ENCODE measurements around the gene EFL1. TPM values are rescaled to one million over a fixed set of nuclear protein-coding genes. Genes with fewer than 3 reads are reported as not detected.

EFL1 gene
- total RNA-seq, 4 donors from 2014 or later = 12.9 to 25.1 (median 15.2) TPM

GRCh38 chr15:82168757-82169156 lies 93.8 kb downstream of the EFL1 start:
- in situ Hi-C loops (cut with MboI; ENCODE audit: low sequenced_read_pairs in 4 of 4) (no loop called here), intact Hi-C loops (cut with DNase I; ENCODE audit: low total_unique reads) (no loop called here)
- no peak for DNase-seq
- Histone ChIP-seq H3K27me3 (no peaks in the 10 kb centered on the region), H3K27ac (no peak overlapping the region), H3K9me3 (no peaks in the 10 kb centered on the region), H3K4me3 (no peak overlapping the region), H3K4me1 (peaks cover 18% of the 10 kb centered on the region in 2 donors), H3K36me3 (no peaks in the 10 kb centered on the region)
- ATAC-seq = no peak
- TF ChIP-seq CTCF (IDR thresholded peaks at IDR 0.05 in 4 of 5, conservative IDR thresholded peaks at IDR 0.05 in 1 of 5) = no peak
- no peak for TF ChIP-seq POLR2A (IDR thresholded peaks at IDR 0.05)

GRCh38 chr15:82168296-82168695 lies 94.2 kb downstream of the EFL1 start:
- Histone ChIP-seq H3K4me3 (no peak overlapping the region), H3K27me3 (no peaks in the 10 kb centered on the region), H3K4me1 (peaks cover 18% of the 10 kb centered on the region in 2 donors), H3K36me3 (peaks cover 0 to 3% of the 10 kb centered on the region in 2 donors), H3K9me3 (no peaks in the 10 kb centered on the region), H3K27ac (no peak overlapping the region)
- ATAC-seq (peak in 1 of 2 donors; percentile 50), DNase-seq (no peak)
- TF ChIP-seq POLR2A (IDR thresholded peaks at IDR 0.05) (no peak), CTCF (IDR thresholded peaks at IDR 0.05 in 4 of 5, conservative IDR thresholded peaks at IDR 0.05 in 1 of 5) (no peak)
- intact Hi-C loops (cut with DNase I; ENCODE audit: low total_unique reads) (no loop called here), in situ Hi-C loops (cut with MboI; ENCODE audit: low sequenced_read_pairs in 4 of 4) (no loop called here)

- Histone ChIP-seq H3K9me3 (no peaks in the 10 kb centered on the region), H3K27me3 (no peaks in the 10 kb centered on the region), H3K4me1 (peaks cover 8 to 10% of the 10 kb centered on the region in 2 donors), H3K36me3 (peaks cover 0 to 19% of the 10 kb centered on the region in 2 donors), H3K4me3 (no peak overlapping the region), H3K27ac (no peak overlapping the region)
- TF ChIP-seq POLR2A (IDR thresholded peaks at IDR 0.05) = no peak
- no peak for TF ChIP-seq CTCF (IDR thresholded peaks at IDR 0.05 in 4 of 5, conservative IDR thresholded peaks at IDR 0.05 in 1 of 5)
- ATAC-seq (no peak), DNase-seq (no peak)
- in situ Hi-C loops (cut with MboI; ENCODE audit: low sequenced_read_pairs in 4 of 4) = no loop called here
- intact Hi-C loops (cut with DNase I; ENCODE audit: low total_unique reads) = no loop called here
Observed at GRCh38 chr15:82165948-82166376, 96.6 kb downstream of the EFL1 start.

GRCh38 chr15:82159922-82160321 lies 102.6 kb downstream of the EFL1 start:
- no peak overlapping the region for H3K4me3 ChIP-seq
- H3K9me3 ChIP-seq = no peaks in the 10 kb centered on the region
- no peaks in the 10 kb centered on the region for H3K4me1 ChIP-seq
- H3K27ac ChIP-seq = no peak overlapping the region
- TF ChIP-seq POLR2A (IDR thresholded peaks at IDR 0.05) (no peak), CTCF (IDR thresholded peaks at IDR 0.05 in 4 of 5, conservative IDR thresholded peaks at IDR 0.05 in 1 of 5) (no peak)
- H3K27me3 ChIP-seq = no peaks in the 10 kb centered on the region
- intact Hi-C loops (cut with DNase I; ENCODE audit: low total_unique reads) (no loop called here), in situ Hi-C loops (cut with MboI; ENCODE audit: low sequenced_read_pairs in 4 of 4) (no loop called here)
- H3K36me3 ChIP-seq = peaks cover 0 to 19% of the 10 kb centered on the region in 2 donors
- ATAC-seq = peak; percentile 45 to 51
- DNase-seq = no peak

- no peak for TF ChIP-seq POLR2A (IDR thresholded peaks at IDR 0.05)
- no peak for TF ChIP-seq CTCF (IDR thresholded peaks at IDR 0.05 in 4 of 5, conservative IDR thresholded peaks at IDR 0.05 in 1 of 5)
- Histone ChIP-seq H3K4me3 (no peak overlapping the region), H3K27ac (no peak overlapping the region), H3K9me3 (no peaks in the 10 kb centered on the region), H3K36me3 (peaks cover 0 to 19% of the 10 kb centered on the region in 2 donors), H3K4me1 (no peaks in the 10 kb centered on the region), H3K27me3 (no peaks in the 10 kb centered on the region)
- intact Hi-C loops (cut with DNase I; ENCODE audit: low total_unique reads) (no loop called here), in situ Hi-C loops (cut with MboI; ENCODE audit: low sequenced_read_pairs in 4 of 4) (no loop called here)
- DNase-seq (no peak), ATAC-seq (no peak)
Observed at GRCh38 chr15:82158811-82159210, 103.7 kb downstream of the EFL1 start.

Measured in gastrocnemius medialis (tissue), 4 donors.